Type B pancreatic cell (in vitro differentiated cells): ENCODE results near the gene ZNF438. TPM values are rescaled to one million over a fixed set of nuclear protein-coding genes. Genes with fewer than 3 reads are reported as not detected.
A peak's percentile ranks its signal among the peaks of the same experiment; 100 is the strongest.

ENCODE experiments used
- DNase-seq: peaks from one replicate; pipeline ENCODE4 v3.0.0; 2021; ENCODE audit warnings: mixed read lengths; ENCODE audit not compliant: unreplicated experiment; ENCODE audit errors: extremely low spot score
- H3K27ac Mint-ChIP-seq: 2 replicates; pipeline ENCODE4 v1.8.0; 2021; ENCODE audit warnings: mild to moderate bottlenecking, mixed read lengths
- H3K27me3 Mint-ChIP-seq: 2 replicates; pipeline ENCODE4 v1.8.0; 2021; ENCODE audit warnings: mixed read lengths
- H3K36me3 Mint-ChIP-seq: 2 replicates; pipeline ENCODE4 v1.8.0; 2021; ENCODE audit warnings: mixed read lengths
- H3K4me1 Mint-ChIP-seq: one replicate; pipeline ENCODE4 v1.8.0; 2021; ENCODE audit warnings: mixed read lengths; ENCODE audit not compliant: unreplicated experiment
- H3K4me3 Mint-ChIP-seq: 2 replicates; pipeline ENCODE4 v1.8.0; 2021; ENCODE audit warnings: mild to moderate bottlenecking, mixed read lengths
- H3K9me3 Mint-ChIP-seq: 2 replicates; pipeline ENCODE4 v1.8.0; 2021; ENCODE audit warnings: mixed read lengths
- total RNA-seq: library from RNA; stranded (reverse); gene quantifications from 2 replicates; pipeline ENCODE4 v1.2.1, GENCODE V29; 2021; ENCODE audit warnings: low replicate concordance
- TF ChIP-seq, protein P1 (sequence below): fragments of 200-600 bp; sonication (generic); conservative IDR thresholded peaks from 2 replicates; pipeline ENCODE4 v1.5.0; 2021; ENCODE audit warnings: antibody characterized with exemption, mild to moderate bottlenecking

Gene ZNF438
- total RNA-seq, 1 donor from 2014 or later = 3.7 TPM

GRCh38 chr10:30853066-30853465 lies 178.6 kb downstream of the ZNF438 start:
- Mint-ChIP-seq H3K27ac (peak overlapping the region; percentile 2), H3K4me3 (no peak overlapping the region), H3K36me3 (peaks cover 7% of the 10 kb centered on the region), H3K27me3 (no peaks in the 10 kb centered on the region), H3K9me3 (peaks cover 4% of the 10 kb centered on the region), H3K4me1 (peaks cover 27% of the 10 kb centered on the region)
- TF ChIP-seq, protein P1, sequence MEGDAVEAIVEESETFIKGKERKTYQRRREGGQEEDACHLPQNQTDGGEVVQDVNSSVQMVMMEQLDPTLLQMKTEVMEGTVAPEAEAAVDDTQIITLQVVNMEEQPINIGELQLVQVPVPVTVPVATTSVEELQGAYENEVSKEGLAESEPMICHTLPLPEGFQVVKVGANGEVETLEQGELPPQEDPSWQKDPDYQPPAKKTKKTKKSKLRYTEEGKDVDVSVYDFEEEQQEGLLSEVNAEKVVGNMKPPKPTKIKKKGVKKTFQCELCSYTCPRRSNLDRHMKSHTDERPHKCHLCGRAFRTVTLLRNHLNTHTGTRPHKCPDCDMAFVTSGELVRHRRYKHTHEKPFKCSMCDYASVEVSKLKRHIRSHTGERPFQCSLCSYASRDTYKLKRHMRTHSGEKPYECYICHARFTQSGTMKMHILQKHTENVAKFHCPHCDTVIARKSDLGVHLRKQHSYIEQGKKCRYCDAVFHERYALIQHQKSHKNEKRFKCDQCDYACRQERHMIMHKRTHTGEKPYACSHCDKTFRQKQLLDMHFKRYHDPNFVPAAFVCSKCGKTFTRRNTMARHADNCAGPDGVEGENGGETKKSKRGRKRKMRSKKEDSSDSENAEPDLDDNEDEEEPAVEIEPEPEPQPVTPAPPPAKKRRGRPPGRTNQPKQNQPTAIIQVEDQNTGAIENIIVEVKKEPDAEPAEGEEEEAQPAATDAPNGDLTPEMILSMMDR = no peak
- no peak for DNase-seq

DNA sequence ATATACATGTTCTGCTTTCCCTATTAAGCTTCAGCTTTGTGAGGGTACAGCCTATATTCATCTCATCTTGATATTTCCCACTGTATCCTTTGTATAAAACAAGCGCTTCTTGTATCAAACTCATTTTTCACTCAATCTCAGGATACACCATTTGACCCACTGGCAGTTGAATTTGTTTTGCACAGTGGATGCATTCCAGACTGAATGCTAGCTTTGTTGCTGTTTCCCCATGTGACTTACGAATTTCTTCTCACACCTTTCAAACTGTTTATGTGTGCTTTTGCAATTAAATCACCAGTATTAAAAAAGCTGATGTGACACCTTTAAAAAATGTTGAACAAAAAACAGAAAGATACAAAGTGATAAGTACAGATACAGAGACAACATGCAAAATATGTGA lies 180.9 kb downstream of the ZNF438 start:
- Mint-ChIP-seq H3K4me1 (peaks cover 24% of the 10 kb centered on the region), H3K27ac (no peak overlapping the region)

GRCh38 chr10:30849231-30850035 lies 182.2 kb downstream of the ZNF438 start:
- H3K4me1 Mint-ChIP-seq = peaks cover 12% of the 10 kb centered on the region
- no peaks in the 10 kb centered on the region for H3K27me3 Mint-ChIP-seq
- no peak overlapping the region for H3K4me3 Mint-ChIP-seq
- H3K9me3 Mint-ChIP-seq = peaks cover 4% of the 10 kb centered on the region
- TF ChIP-seq, protein P1 = no peak
- peaks cover 8% of the 10 kb centered on the region for H3K36me3 Mint-ChIP-seq
- no peak for DNase-seq
- no peak overlapping the region for H3K27ac Mint-ChIP-seq

More for the DNA sequence above, 180.9 kb downstream of the ZNF438 start:
- H3K9me3 Mint-ChIP-seq = peaks cover 4% of the 10 kb centered on the region
- H3K36me3 Mint-ChIP-seq = peaks cover 11% of the 10 kb centered on the region
- no peaks in the 10 kb centered on the region for H3K27me3 Mint-ChIP-seq
- no peak overlapping the region for H3K4me3 Mint-ChIP-seq
- TF ChIP-seq, protein P1 = no peak
- no peak for DNase-seq

DNA sequence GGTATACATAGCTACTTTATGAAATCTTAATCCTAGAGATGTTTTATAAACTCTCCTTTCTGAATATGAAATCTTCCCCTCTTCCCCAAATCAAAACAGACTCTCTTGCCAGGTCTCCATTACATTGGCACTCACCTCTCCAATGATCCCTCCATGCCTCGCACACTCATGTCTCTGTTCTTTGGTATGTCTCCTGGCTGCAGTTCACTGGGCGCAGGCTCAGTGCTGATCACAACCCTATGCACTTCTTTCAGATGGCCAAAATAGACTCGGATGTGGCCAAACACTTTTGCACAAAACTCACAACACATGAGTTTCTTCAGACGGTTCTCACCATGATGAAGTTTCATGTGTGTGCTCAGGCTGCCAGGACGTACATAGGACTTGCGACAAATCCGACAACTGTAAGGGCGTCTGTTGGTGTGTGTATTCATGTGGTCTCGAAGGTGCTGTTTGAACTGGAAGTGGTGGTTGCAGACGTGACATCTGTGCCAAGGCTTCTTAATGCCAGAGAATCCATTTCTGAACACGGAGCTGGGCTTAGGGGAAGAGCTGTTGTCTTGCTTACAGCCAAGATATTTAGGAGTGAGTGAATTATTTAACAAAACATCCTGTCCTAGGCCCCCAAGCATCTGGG lies 183.2 kb downstream of the ZNF438 start:
- TF ChIP-seq, protein P1 = no peak
- no peak for DNase-seq
- Mint-ChIP-seq H3K36me3 (peaks cover 8% of the 10 kb centered on the region), H3K27ac (no peak overlapping the region), H3K4me1 (peaks cover 10% of the 10 kb centered on the region), H3K9me3 (peaks cover 4% of the 10 kb centered on the region), H3K4me3 (no peak overlapping the region), H3K27me3 (no peaks in the 10 kb centered on the region)

- H3K9me3 Mint-ChIP-seq = no peaks in the 10 kb centered on the region
- TF ChIP-seq, protein P1 = no peak
- no peak overlapping the region for H3K27ac Mint-ChIP-seq
- H3K27me3 Mint-ChIP-seq = no peaks in the 10 kb centered on the region
- no peak overlapping the region for H3K4me3 Mint-ChIP-seq
- H3K36me3 Mint-ChIP-seq = peaks cover 8% of the 10 kb centered on the region
- H3K4me1 Mint-ChIP-seq = peaks cover 5% of the 10 kb centered on the region
- no peak for DNase-seq
These were observed 184.0 kb downstream of the ZNF438 start for GRCh38 chr10:30847642-30848041.
